Activated T-helper 17 cell treated with anti-CD3 and anti-CD28 coated beads, Interleukin-2, amount 50 U/mL, for 72 hours (primary cell): ENCODE results near the gene RAB26. TPM values are rescaled to one million over a fixed set of nuclear protein-coding genes. Genes with fewer than 3 reads are reported as not detected.
"Not testable (repeated sequence)": the region's sequence is repeated elsewhere in the genome, so short reads cannot be mapped to it uniquely, and the experiment has no call there.

Source experiments
- ATAC-seq: fragments of 150-1000 bp; cut with Tn5 transposase; replicated peaks from 2 replicates; pipeline ENCODE4 v1.10.0; 2021; ENCODE audit warnings: mild to moderate bottlenecking, moderate library complexity
- H3K27ac Mint-ChIP-seq: one replicate; pipeline ENCODE4 v1.8.0; 2022; ENCODE audit warnings: mixed read lengths
- H3K27me3 Mint-ChIP-seq: one replicate; pipeline ENCODE4 v1.8.0; 2022; ENCODE audit warnings: mixed read lengths
- H3K36me3 Mint-ChIP-seq: one replicate; pipeline ENCODE4 v1.8.0; 2022; ENCODE audit warnings: low read depth, mild to moderate bottlenecking, mixed read lengths
- H3K4me1 Mint-ChIP-seq: one replicate; pipeline ENCODE4 v1.8.0; 2022; ENCODE audit warnings: mixed read lengths
- H3K4me3 Mint-ChIP-seq: one replicate; pipeline ENCODE4 v1.8.0; 2022; ENCODE audit warnings: mild to moderate bottlenecking, mixed read lengths
- H3K9me3 Mint-ChIP-seq: one replicate; pipeline ENCODE4 v1.8.0; 2022; ENCODE audit warnings: mixed read lengths
- total RNA-seq, 2 donors: library from RNA; stranded (reverse); gene quantifications; one replicate each; pipeline ENCODE4 v1.2.3, GENCODE V29; 2022

RAB26 gene
- total RNA-seq, 2 donors from 2014 or later, result 0.28 to 0.34 TPM

DNA sequence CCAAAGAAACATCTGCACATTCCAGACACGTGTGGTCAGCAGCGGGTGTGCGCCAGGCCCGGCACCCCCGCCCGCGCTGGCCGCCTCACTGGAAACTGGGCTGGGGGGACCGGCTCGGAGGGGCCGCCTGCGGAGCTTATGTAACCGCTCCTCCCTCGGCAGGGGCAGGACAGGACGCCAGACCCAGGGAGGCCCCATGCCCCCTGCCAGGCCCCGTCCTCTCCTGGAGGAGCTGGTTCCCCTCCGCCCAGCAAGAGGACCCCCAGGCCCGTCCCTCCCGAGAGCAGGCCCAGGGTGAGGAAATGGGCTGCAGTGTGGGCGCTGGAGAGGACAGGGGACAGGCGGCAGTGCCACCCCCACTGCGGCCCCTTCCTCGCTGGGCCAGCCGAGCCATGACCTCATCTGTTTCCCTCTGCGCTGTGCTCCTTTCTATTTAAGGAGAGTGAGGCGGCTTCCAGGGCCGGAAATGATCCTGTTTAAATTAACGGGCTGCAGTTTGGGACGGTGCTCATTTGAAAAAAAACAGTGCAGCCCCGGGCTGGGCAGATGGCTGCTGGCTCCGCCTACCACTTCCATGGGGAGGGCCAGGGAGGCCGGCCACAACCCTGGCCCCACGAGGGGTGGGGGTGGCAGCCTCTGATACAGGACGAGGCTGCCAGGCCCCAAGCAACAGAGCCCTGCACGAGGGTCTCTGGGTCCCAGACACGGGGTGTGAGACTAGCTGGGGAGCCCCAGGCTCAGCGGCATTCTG is 23.6 kb upstream of the RAB26 start:
- H3K27me3 Mint-ChIP-seq, H3K4me1 Mint-ChIP-seq, ATAC-seq, H3K9me3 Mint-ChIP-seq, H3K27ac Mint-ChIP-seq, H3K36me3 Mint-ChIP-seq, H3K4me3 Mint-ChIP-seq: not testable (repeated sequence)

DNA sequence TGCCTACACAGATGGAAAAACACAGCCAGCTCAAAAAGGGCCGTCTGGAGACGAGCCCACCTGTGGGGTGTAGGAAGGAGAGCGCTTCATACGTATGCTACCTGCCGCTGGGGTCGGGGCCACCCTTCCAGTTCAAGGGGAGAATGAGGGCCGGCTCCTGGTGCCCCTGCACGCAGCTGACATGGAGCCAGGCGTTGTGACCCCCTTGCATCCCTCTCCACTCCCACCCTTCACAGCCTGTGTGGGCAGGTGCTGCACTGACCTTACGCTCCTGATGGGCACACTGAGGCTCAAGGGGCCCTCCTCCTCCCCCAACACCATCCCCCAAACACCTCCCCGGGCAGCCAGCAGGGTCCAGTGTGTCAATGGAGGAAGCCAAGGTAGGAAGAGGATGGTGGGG is 22.8 kb upstream of the RAB26 start:
- not testable (repeated sequence) for H3K4me1 Mint-ChIP-seq, H3K27ac Mint-ChIP-seq, H3K36me3 Mint-ChIP-seq, H3K9me3 Mint-ChIP-seq, ATAC-seq, H3K4me3 Mint-ChIP-seq, H3K27me3 Mint-ChIP-seq

DNA sequence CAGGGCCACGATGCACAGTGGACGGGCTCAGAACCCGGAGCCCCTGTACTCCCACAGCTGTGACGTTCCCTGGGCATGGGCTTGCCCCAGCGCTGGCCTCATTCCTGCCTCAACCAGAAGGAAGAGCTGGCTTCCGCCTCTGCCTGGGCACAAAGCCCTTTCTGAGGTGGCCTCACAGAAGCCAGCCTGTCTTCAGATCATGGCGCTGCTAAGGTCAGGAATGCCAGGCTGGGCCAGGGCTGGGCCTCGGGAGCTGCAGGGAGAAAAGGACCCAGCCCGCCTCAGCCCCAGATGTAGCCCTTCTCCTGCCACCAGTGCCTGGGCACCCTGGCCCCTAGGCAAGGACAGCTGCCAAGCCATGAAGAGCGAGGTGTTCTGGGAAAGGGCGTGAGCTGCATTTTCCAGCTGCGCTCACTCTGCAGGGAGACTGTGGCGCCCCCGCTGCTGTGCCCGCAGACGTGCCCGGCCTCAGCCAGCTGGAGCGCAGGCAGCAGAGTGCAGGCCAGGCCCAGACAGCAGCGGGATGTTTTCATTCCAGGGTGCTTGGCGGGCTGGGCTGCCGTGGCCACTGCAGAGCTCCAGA is 22.2 kb upstream of the RAB26 start:
- ATAC-seq, H3K9me3 Mint-ChIP-seq, H3K4me1 Mint-ChIP-seq, H3K27me3 Mint-ChIP-seq, H3K36me3 Mint-ChIP-seq, H3K4me3 Mint-ChIP-seq, H3K27ac Mint-ChIP-seq: not testable (repeated sequence)

DNA sequence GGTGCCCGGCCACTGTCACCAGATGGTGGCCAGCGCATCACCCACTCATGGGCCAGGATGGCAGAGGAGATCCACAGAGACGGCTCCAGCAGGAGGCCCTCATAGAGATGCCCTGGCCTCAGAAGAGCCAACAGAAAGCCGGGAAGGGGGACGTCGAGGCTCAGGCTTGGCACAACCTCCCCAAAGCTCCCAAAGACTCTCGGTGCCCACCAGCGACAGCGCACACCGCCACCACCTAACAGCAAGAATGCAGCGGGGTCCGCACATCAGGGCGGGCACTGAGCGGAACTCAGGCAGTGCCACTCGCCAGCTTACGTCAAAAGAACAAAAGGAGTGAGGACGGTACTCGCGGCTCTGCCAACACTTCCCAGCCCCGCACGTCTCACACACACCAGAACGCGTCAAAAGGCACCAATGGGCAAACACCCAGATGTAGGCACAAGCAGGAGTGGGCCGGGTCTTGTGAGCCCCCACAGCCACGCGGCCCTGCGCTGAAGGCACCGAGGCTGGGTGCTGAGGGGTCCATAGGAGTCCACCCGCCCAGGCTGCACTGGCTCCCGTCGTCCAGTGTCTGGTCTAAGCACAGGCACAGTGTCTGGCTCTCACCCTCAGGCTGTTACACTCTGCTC is 21.4 kb upstream of the RAB26 start:
- H3K9me3 Mint-ChIP-seq, H3K4me1 Mint-ChIP-seq, H3K4me3 Mint-ChIP-seq, H3K36me3 Mint-ChIP-seq, H3K27ac Mint-ChIP-seq, H3K27me3 Mint-ChIP-seq, ATAC-seq: not testable (repeated sequence)

DNA sequence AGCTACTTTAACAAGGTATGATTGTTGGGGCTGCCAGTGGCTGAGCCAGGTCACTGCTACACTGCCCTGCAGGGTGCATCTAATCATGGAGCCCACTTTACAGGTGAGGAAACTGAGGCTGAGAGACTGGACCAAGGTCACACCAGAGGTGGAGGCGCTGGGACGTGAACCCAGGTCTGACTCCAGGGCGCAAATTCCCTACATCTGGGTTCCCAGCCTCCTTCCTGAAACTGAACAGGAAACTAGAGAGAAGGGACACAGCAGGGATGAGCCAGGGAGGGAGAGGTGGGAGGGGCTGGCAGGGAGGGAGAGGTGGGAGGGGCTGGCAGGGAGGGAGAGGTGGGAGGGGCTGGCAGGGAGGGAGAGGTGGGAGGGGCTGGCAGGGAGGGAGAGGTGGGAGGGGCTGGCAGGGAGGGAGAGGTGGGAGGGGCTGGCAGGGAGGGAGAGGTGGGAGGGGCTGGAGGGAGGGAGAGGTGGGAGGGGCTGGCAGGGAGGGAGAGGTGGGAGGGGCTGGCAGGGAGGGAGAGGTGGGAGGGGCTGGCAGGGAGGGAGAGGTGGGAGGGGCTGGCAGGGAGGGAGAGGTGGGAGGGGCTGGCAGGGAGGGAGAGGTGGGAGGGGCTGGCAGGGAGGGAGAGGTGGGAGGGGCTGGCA is 20.7 kb upstream of the RAB26 start:
- H3K4me1 Mint-ChIP-seq, H3K27ac Mint-ChIP-seq, H3K27me3 Mint-ChIP-seq: not testable (repeated sequence)

DNA sequence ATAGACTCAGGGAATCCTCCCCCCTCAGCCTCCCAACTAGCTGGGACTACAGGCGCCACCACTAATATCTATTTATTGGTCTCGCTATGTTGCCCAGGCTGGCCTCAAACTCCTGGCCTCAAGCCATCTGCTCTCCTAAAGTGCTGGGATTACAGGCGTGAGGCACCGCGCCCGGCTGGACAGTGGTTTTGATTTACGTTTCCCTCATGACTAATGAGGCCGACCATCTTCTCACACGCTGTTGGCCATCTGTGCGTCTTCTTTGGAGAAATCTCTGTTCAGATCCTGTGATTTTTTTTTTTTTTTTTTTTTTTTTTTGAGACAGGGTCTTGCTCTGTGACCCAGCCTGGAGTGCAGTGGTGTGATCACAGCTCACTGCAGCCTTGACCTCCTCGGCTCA is 19.2 kb upstream of the RAB26 start:
- H3K9me3 Mint-ChIP-seq, H3K27ac Mint-ChIP-seq, H3K36me3 Mint-ChIP-seq, H3K4me3 Mint-ChIP-seq, H3K4me1 Mint-ChIP-seq, ATAC-seq, H3K27me3 Mint-ChIP-seq: not testable (repeated sequence)

More for the DNA sequence above, 20.7 kb upstream of the RAB26 start:
- peak; percentile 22 for ATAC-seq
- not testable (repeated sequence) for H3K9me3 Mint-ChIP-seq, H3K36me3 Mint-ChIP-seq
- peak overlapping the region; percentile 58 for H3K4me3 Mint-ChIP-seq

DNA sequence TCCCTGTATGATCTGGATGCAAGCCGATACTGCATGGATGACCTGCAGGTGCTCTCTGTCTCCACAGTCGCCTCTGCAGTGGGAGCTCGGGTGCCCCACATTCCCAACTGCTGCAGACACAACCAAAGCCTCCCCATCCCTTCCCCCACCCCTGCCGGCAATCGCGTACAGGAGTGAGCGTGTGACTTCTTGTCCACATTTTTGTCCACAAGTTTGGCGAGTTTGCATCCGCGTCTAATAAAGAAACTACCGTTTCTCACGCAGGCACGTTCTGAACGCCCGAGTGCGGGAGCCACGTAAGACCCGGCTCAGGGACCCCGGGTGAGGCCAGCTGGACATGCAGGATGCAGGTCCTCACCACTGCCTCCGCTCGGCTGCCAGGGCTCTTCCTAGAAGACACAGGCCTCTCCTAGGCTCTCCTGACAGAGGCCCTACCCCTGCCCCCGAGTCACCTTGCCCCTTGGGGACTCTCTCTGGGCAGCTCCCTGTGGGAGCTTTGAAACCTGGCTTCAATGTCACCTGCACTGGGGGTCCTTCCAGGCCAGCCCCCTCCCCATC is 18.5 kb upstream of the RAB26 start:
- not testable (repeated sequence) for H3K27me3 Mint-ChIP-seq, ATAC-seq, H3K9me3 Mint-ChIP-seq, H3K4me1 Mint-ChIP-seq, H3K4me3 Mint-ChIP-seq, H3K27ac Mint-ChIP-seq, H3K36me3 Mint-ChIP-seq

DNA sequence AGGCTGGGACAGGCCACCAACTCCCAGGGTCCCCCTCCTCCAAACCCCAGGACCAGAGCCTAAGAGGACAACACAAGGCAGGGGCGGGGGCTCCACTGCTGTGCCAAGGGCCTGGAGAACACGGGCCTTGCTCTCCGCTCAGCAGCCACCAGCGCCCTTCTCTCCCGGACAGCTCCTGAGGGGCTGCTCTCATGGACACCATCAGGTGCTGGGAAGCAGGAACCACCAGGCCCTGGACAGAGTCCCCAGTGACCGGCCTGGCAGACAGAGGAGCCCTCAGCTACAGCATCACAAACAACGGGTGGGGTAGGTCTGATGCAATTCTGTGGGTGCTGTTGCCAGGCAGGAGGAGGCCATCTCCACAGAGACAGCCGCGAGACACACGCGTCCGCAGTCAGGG is 14.6 kb upstream of the RAB26 start:
- not testable (repeated sequence) for ATAC-seq, H3K27me3 Mint-ChIP-seq, H3K4me3 Mint-ChIP-seq, H3K27ac Mint-ChIP-seq, H3K4me1 Mint-ChIP-seq, H3K36me3 Mint-ChIP-seq, H3K9me3 Mint-ChIP-seq

DNA sequence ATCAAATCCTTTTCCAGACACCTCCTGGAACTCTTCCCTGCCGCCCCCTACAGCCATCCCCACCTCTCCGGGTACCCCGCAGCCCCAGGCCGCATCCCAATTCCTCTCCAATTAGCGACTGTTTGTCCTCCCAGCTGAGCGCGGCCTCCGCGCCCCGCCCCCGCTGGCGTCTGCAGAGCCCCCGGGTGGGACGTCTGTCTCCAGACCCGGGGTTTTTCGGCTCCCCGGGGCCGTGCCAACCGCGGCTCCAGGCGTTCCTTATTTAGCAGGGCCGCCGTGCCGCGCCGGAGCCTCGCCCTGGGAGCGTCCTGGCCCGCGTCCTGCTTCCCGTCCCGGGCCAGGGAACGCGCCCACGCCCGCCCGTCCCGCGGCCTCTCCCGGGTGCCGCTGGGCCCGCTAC is 13.4 kb upstream of the RAB26 start:
- not testable (repeated sequence) for H3K9me3 Mint-ChIP-seq, ATAC-seq, H3K27me3 Mint-ChIP-seq, H3K4me1 Mint-ChIP-seq, H3K36me3 Mint-ChIP-seq, H3K27ac Mint-ChIP-seq
- H3K4me3 Mint-ChIP-seq, result peak overlapping the region; percentile 57

DNA sequence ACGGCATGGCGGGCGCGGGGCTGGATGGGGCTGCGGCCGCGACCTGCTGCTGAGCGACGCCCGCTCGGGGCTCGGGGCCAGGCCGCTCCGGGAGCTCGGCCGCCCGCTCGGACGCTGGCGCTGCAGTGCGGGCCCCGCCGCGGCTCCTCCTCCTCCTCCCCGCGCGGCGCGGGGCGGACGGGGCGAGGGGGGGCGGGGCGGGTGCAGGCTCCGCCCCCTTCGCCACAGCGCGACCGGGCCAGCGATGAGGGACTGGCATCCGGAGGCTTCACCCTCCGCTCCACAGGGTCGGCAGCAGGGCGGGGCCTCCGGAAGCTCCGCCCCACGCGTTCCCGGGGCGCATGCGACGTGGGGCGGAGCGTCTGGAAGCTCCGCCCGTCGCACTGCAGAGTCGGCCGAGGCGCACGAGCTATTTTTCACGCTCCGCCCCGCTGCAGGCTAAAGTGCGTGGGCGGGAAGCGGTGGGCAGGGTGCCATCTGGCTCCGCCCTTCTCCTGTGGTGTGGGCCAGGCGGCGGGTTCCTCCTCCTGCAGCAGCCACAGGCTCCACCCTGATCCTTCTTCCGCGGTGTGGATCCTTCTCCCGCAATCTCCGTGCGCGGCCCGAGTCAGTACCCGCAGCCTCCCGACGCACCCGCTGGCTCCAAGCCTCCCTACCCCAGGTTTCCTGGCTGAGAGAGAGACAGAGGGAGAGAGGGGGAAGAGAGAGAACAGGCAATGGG is 12.5 kb upstream of the RAB26 start, which contains the start of gene PKD1:
TSS of gene PKD1 (minus strand) at position 129 of the 721 bp plus-strand sequence. CDS start 209 bp downstream, outside the sequence.
- H3K27ac Mint-ChIP-seq, result peak within 1 kb of the TSS; percentile 89
- peak; percentile 91 for ATAC-seq
- H3K36me3 Mint-ChIP-seq, H3K4me1 Mint-ChIP-seq, H3K9me3 Mint-ChIP-seq, H3K27me3 Mint-ChIP-seq: not testable (repeated sequence)
- H3K4me3 Mint-ChIP-seq, result peak within 1 kb of the TSS; percentile 93

DNA sequence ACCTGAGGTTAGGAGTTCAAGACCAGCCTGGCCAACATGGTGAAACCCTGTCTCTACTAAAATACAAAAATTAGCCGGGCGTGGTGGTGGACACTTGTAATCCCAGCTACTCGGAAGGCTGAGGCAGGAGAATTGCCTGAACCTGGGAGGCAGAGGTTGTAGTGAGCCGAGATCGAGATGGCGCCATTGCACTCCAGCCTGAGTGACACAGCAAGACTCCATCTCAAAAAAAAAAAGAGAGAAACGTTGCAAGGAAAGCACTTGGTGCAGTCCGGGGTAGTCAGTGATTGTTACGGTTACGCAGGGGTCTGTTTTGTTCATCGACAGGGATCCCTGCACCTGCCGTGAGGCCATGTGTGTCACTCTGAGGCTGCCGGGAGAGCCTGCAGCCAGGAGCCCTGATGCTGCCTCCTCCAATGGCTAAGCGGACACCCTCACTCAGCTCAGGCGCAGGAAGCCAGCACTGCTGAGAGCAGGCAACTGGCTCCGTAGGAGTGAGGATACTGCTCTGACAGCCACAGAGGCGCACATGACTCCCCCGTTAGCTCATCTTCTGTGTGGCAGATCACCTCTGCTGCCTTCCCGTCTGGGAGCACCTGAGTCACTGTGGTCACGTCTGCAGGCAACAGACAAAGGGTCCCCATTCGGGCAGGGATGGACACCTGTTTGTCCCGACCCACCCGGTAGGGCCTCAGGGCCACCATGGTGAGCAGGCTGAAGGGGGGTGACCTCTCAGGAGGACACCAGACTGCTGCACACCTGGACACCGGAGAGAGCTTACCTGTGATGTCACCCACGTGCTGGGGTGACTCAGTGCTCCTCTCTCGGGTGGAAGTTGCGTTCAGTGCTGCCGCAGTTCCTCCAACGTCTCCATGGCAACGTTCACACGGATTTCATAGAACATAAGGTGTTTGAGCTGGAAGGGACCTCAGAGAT is 5.2 kb upstream of the RAB26 start:
- no peak overlapping the region for H3K27ac Mint-ChIP-seq
- ATAC-seq, result peak; percentile 49
- peaks cover 5% of the 10 kb centered on the region for H3K4me1 Mint-ChIP-seq
- no peak overlapping the region for H3K4me3 Mint-ChIP-seq
- H3K9me3 Mint-ChIP-seq, result no peaks in the 10 kb centered on the region
- no peaks in the 10 kb centered on the region for H3K27me3 Mint-ChIP-seq
- no peaks in the 10 kb centered on the region for H3K36me3 Mint-ChIP-seq

DNA sequence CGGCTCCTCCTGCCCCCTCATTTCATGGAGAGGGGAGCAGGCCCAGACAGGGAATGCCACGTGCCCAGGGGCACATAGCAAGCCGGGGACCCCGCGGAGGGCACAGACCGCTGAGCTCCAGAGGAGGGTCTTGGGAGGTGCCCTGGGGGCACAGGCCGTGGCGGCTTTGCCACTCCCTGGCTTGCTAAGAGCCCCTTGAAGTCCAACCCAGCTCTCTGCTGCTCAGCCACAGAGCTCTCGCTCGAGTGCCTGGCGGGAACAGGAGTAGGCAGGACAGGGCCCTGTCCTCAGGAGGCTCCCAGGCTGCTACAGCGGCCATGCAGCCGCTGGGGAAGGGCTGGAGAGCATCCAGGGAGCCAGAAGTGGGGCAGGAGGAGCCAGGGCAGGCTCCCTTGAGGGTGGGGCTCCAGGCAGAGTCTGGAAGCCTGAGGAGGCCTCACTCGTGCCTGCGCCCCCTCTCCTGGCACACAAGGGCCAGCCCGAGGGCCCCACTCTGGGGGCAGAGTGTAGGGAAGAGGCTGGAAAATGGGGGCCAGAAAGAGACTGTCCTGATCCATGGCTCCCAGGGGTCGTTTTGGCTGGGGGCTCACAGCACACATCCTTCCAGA is 4.4 kb upstream of the RAB26 start:
- no peak overlapping the region for H3K4me3 Mint-ChIP-seq
- no peak for ATAC-seq
- H3K9me3 Mint-ChIP-seq, result no peaks in the 10 kb centered on the region
- no peaks in the 10 kb centered on the region for H3K36me3 Mint-ChIP-seq
- H3K27ac Mint-ChIP-seq, result no peak overlapping the region
- no peaks in the 10 kb centered on the region for H3K27me3 Mint-ChIP-seq
- H3K4me1 Mint-ChIP-seq, result peaks cover 5% of the 10 kb centered on the region

DNA sequence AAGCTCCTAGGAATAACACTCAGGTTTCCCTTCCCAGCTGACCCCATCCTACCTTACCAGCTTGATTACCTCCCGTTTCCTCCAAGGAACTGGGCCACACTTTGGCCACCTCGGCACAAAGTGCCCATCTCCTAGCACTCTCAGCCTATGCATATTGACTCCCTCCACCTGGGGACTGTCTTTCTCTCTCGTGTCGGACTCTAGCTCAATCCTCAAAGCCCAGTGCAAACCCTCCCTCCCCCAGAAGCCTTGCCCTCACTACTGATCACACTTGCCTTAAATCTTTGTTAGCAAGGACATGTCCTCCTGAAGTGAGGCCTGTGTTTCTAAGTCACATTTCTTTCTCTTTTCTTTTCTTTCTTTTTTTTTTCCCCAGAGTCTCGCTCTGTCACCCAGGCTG is 2.6 kb upstream of the RAB26 start:
- no peaks in the 10 kb centered on the region for H3K9me3 Mint-ChIP-seq

More for the DNA sequence above, 2.6 kb upstream of the RAB26 start:
- no peaks in the 10 kb centered on the region for H3K27me3 Mint-ChIP-seq
- peaks cover under 1% of the 10 kb centered on the region for H3K36me3 Mint-ChIP-seq
- H3K4me3 Mint-ChIP-seq, result no peak overlapping the region
- no peak for ATAC-seq
- H3K27ac Mint-ChIP-seq, result peak overlapping the region; percentile 9
- peaks cover under 1% of the 10 kb centered on the region for H3K4me1 Mint-ChIP-seq
